Duodenal mucosa (tissue), 2 donors: Measurements from ENCODE around the gene PSTPIP2.
"Not testable (repeated sequence)": the region's sequence is repeated elsewhere in the genome, so short reads cannot be mapped to it uniquely, and the experiment has no call there.

ENCODE experiments used
- H3K27ac ChIP-seq: one replicate; pipeline ENCODE4 v1.7.0; 2013; ENCODE audit warnings: low read depth, low read length
- H3K27me3 ChIP-seq, 2 donors: one replicate each; pipeline ENCODE4 v1.7.0; 2013; ENCODE audit warnings: low read length in 2 of 2, control low read depth in 1 of 2; ENCODE audit not compliant: insufficient read depth in 2 of 2, control insufficient read depth in 1 of 2
- H3K36me3 ChIP-seq, 2 donors: one replicate each; pipeline ENCODE4 v1.7.0; 2013; ENCODE audit warnings: low read length in 2 of 2, control low read depth in 1 of 2; ENCODE audit not compliant: insufficient read depth in 2 of 2, control insufficient read depth in 1 of 2
- H3K4me1 ChIP-seq, 2 donors: one replicate each; pipeline ENCODE4 v1.7.0; 2013; ENCODE audit warnings: low read length in 2 of 2, control low read depth in 1 of 2; ENCODE audit not compliant: insufficient read depth in 2 of 2, control insufficient read depth in 1 of 2
- H3K4me3 ChIP-seq, 2 donors: one replicate each; pipeline ENCODE4 v1.7.0; 2013; ENCODE audit warnings: low read length in 2 of 2, low read depth in 1 of 2
- H3K9ac ChIP-seq, 2 donors: one replicate each; pipeline ENCODE4 v1.7.0; 2013; ENCODE audit warnings: low read length in 2 of 2, low read depth in 1 of 2
- H3K9me3 ChIP-seq, 2 donors: one replicate each; pipeline ENCODE4 v1.7.0; 2013; ENCODE audit warnings: low read length in 2 of 2, control low read depth in 1 of 2; ENCODE audit not compliant: control insufficient read depth in 1 of 2

The PSTPIP2 gene

GRCh38 chr18:45995461-45995860 is 76.6 kb downstream of the PSTPIP2 start:
- H3K27me3 ChIP-seq, result no peaks in the 10 kb centered on the region
- H3K36me3 ChIP-seq, result no peaks in the 10 kb centered on the region
- H3K9ac ChIP-seq, result no peak overlapping the region
- no peaks in the 10 kb centered on the region for H3K9me3 ChIP-seq
- no peak overlapping the region for H3K4me3 ChIP-seq
- no peaks in the 10 kb centered on the region for H3K4me1 ChIP-seq
- no peak overlapping the region for H3K27ac ChIP-seq

GRCh38 chr18:45993438-45993837 is 78.6 kb downstream of the PSTPIP2 start:
- Histone ChIP-seq H3K27ac (no peak overlapping the region), H3K36me3 (no peaks in the 10 kb centered on the region), H3K4me1 (no peaks in the 10 kb centered on the region), H3K27me3 (no peaks in the 10 kb centered on the region), H3K9me3 (no peaks in the 10 kb centered on the region), H3K4me3 (no peak overlapping the region), H3K9ac (no peak overlapping the region)

GRCh38 chr18:45992527-45992926 is 79.5 kb downstream of the PSTPIP2 start:
- H3K36me3 ChIP-seq, H3K4me1 ChIP-seq: not testable (repeated sequence)

GRCh38 chr18:45991788-45992187 is 80.3 kb downstream of the PSTPIP2 start:
- Histone ChIP-seq H3K27me3 (no peaks in the 10 kb centered on the region), H3K4me3 (no peak overlapping the region), H3K36me3 (no peaks in the 10 kb centered on the region), H3K9me3 (no peaks in the 10 kb centered on the region), H3K9ac (no peak overlapping the region), H3K4me1 (no peaks in the 10 kb centered on the region), H3K27ac (no peak overlapping the region)

More at GRCh38 chr18:45992527-45992926, 79.5 kb downstream of the PSTPIP2 start:
- H3K4me3 ChIP-seq, H3K9me3 ChIP-seq, H3K27ac ChIP-seq, H3K27me3 ChIP-seq, H3K9ac ChIP-seq: not testable (repeated sequence)

- Histone ChIP-seq H3K36me3 (no peaks in the 10 kb centered on the region), H3K27ac (no peak overlapping the region), H3K4me1 (peaks cover 4 to 9% of the 10 kb centered on the region in 2 donors), H3K9ac (no peak overlapping the region), H3K9me3 (no peaks in the 10 kb centered on the region), H3K4me3 (no peak overlapping the region), H3K27me3 (no peaks in the 10 kb centered on the region)
Measured at GRCh38 chr18:45984546-45985235, 87.4 kb downstream of the PSTPIP2 start.

- no peak overlapping the region for H3K4me3 ChIP-seq
- H3K9ac ChIP-seq, result no peak overlapping the region
- no peaks in the 10 kb centered on the region for H3K27me3 ChIP-seq
- peaks cover 4 to 9% of the 10 kb centered on the region in 2 donors for H3K4me1 ChIP-seq
- no peaks in the 10 kb centered on the region for H3K9me3 ChIP-seq
- H3K27ac ChIP-seq, result no peak overlapping the region
- H3K36me3 ChIP-seq, result no peaks in the 10 kb centered on the region
Measured at GRCh38 chr18:45981821-45982220, 90.2 kb downstream of the PSTPIP2 start.

GRCh38 chr18:45980229-45980628 is 91.8 kb downstream of the PSTPIP2 start:
- no peaks in the 10 kb centered on the region for H3K36me3 ChIP-seq
- no peak overlapping the region for H3K4me3 ChIP-seq
- no peak overlapping the region for H3K27ac ChIP-seq
- peaks cover 4 to 9% of the 10 kb centered on the region in 2 donors for H3K4me1 ChIP-seq
- no peaks in the 10 kb centered on the region for H3K9me3 ChIP-seq
- no peak overlapping the region for H3K9ac ChIP-seq
- no peaks in the 10 kb centered on the region for H3K27me3 ChIP-seq

- Histone ChIP-seq H3K4me3 (no peak overlapping the region), H3K9ac (no peak overlapping the region), H3K27ac (no peak overlapping the region), H3K27me3 (no peaks in the 10 kb centered on the region), H3K4me1 (peaks cover 10 to 12% of the 10 kb centered on the region in 2 donors), H3K36me3 (no peaks in the 10 kb centered on the region), H3K9me3 (no peaks in the 10 kb centered on the region)
Measured at GRCh38 chr18:45978084-45978483, 94.0 kb downstream of the PSTPIP2 start.

- Histone ChIP-seq H3K9ac (no peak overlapping the region), H3K9me3 (no peaks in the 10 kb centered on the region), H3K36me3 (no peaks in the 10 kb centered on the region), H3K4me1 (peaks cover 10 to 12% of the 10 kb centered on the region in 2 donors), H3K4me3 (no peak overlapping the region), H3K27me3 (no peaks in the 10 kb centered on the region), H3K27ac (no peak overlapping the region)
Measured at GRCh38 chr18:45976974-45977373, 95.1 kb downstream of the PSTPIP2 start.

- no peak overlapping the region for H3K27ac ChIP-seq
- H3K4me1 ChIP-seq, result peaks cover 10 to 12% of the 10 kb centered on the region in 2 donors
- no peak overlapping the region for H3K9ac ChIP-seq
- no peaks in the 10 kb centered on the region for H3K36me3 ChIP-seq
- no peak overlapping the region for H3K4me3 ChIP-seq
- H3K9me3 ChIP-seq, result no peaks in the 10 kb centered on the region
- H3K27me3 ChIP-seq, result no peaks in the 10 kb centered on the region
Measured at GRCh38 chr18:45976566-45976965, 95.5 kb downstream of the PSTPIP2 start.
